ENCODE results near the gene BLOC1S6.

DNA sequence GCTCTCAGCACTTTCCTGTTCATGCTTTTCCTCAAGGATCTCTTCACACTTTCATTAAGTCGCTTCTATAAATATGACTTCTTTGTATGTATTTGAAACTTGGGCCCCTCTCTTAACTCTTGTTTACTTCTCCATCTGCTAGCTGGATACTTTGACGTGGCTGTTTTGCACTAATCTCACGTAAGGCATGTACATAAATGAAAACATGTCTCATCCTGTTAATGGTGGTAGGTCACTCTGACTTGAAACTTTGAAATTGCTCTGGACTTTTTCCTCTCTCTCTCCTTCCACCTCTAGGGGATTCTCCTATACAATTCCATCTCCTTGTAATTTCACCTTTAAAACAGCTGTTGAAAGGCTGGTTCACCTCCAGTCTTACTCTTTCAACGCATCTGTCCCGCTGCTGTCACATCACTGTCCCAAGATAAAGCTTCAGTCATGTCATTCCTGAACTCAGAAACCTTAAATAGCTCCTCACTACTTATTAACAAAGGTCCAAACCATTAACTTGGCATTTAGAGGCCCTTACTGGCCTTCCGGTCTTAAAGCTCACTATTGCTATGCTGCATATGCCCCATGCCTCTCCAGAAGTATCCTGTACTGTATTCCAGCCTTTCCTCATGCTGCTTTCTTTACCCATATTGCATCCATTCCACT is 1.2 kb downstream of the BLOC1S6 start:
- no peak for TF ChIP-seq HDAC2 (IDR thresholded peaks at IDR 0.05)
- no peak for TF ChIP-seq EP300 (IDR thresholded peaks at IDR 0.05)
- TF ChIP-seq, protein P1, sequence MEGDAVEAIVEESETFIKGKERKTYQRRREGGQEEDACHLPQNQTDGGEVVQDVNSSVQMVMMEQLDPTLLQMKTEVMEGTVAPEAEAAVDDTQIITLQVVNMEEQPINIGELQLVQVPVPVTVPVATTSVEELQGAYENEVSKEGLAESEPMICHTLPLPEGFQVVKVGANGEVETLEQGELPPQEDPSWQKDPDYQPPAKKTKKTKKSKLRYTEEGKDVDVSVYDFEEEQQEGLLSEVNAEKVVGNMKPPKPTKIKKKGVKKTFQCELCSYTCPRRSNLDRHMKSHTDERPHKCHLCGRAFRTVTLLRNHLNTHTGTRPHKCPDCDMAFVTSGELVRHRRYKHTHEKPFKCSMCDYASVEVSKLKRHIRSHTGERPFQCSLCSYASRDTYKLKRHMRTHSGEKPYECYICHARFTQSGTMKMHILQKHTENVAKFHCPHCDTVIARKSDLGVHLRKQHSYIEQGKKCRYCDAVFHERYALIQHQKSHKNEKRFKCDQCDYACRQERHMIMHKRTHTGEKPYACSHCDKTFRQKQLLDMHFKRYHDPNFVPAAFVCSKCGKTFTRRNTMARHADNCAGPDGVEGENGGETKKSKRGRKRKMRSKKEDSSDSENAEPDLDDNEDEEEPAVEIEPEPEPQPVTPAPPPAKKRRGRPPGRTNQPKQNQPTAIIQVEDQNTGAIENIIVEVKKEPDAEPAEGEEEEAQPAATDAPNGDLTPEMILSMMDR (IDR thresholded peaks at IDR 0.05): no peak
- no peak for TF ChIP-seq TP53 (CRISPR knock-in tag; IDR thresholded peaks at IDR 0.05)
- no peak for TF ChIP-seq HOXB5 (CRISPR knock-in tag; IDR thresholded peaks at IDR 0.05)
- TF ChIP-seq SMC3 (IDR thresholded peaks at IDR 0.05): no peak
- no peak for TF ChIP-seq HOXA7 (CRISPR knock-in tag; IDR thresholded peaks at IDR 0.05)

Measured in A549 (cell line).